Skeletal muscle tissue (tissue), 4 donors: ENCODE measurements around the gene INO80D. TPM values are rescaled to one million over a fixed set of nuclear protein-coding genes. Genes with fewer than 3 reads are reported as not detected.
"Not testable (repeated sequence)": the region's sequence is repeated elsewhere in the genome, so short reads cannot be mapped to it uniquely, and the experiment has no call there.

Experiments
- H3K27ac ChIP-seq: one replicate; pipeline ENCODE4 v1.7.0; 2013; ENCODE audit warnings: mild to moderate bottlenecking, low read depth, low read length, inconsistent platforms
- H3K27me3 ChIP-seq, 3 donors: one replicate each; pipeline ENCODE4 v1.7.0; 2013; ENCODE audit warnings: low read length in 3 of 3; ENCODE audit not compliant: control insufficient read depth in 3 of 3, insufficient read depth in 3 of 3
- H3K36me3 ChIP-seq, 3 donors: one replicate each; pipeline ENCODE4 v1.7.0; 2013; ENCODE audit warnings: low read length in 3 of 3; ENCODE audit not compliant: control insufficient read depth in 3 of 3, insufficient read depth in 3 of 3
- H3K4me1 ChIP-seq, 3 donors: one replicate each; pipeline ENCODE4 v1.7.0; 2013; ENCODE audit warnings: low read length in 3 of 3, mild to moderate bottlenecking in 3 of 3; ENCODE audit not compliant: control insufficient read depth in 3 of 3, insufficient read depth in 3 of 3
- H3K4me3 ChIP-seq, 3 donors: one replicate each; pipeline ENCODE4 v1.7.0; 2013; ENCODE audit warnings: low read length in 3 of 3
- H3K9ac ChIP-seq, 3 donors: one replicate each; pipeline ENCODE4 v1.7.0; 2013; ENCODE audit warnings: low read length in 3 of 3, mild to moderate bottlenecking in 3 of 3, moderate library complexity in 2 of 3, low read depth in 1 of 3
- H3K9me3 ChIP-seq, 3 donors: one replicate each; pipeline ENCODE4 v1.7.0; 2013; ENCODE audit warnings: low read length in 3 of 3; ENCODE audit not compliant: control insufficient read depth in 3 of 3
- total RNA-seq: library from RNA; depleted of rRNA; stranded (reverse); fragments of >200 nt; gene quantifications from one replicate; pipeline ENCODE4 v1.2.3, GENCODE V29; 2014
- donor health status: Osteomylitis.

The INO80D gene
- total RNA-seq, 1 donor from 2014 or later = 9.9 TPM

DNA sequence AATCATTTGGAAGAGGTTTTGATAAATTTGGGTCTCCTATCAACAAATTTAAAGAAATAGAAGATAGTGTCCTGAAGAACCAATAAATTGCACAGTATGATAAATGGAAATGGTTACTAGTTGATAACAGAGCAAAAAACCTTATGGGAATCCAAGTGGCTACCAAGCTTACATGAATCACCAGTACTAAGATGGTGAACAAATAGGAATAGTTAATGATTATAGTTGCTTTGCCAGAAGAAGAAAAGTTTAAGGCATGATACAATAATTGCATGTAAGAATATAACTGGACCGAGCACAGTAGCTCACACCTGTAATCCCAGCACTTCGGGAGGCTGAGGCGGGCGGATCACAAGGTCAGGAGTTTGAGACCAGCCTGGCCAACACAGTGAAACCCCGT lies 19.6 kb upstream of the INO80D start:
- no peaks in the 10 kb centered on the region for H3K4me1 ChIP-seq
- H3K36me3 ChIP-seq = peaks cover 0 to 3% (median 2%) of the 10 kb centered on the region in 3 donors
- H3K27me3 ChIP-seq = no peaks in the 10 kb centered on the region
- no peaks in the 10 kb centered on the region for H3K9me3 ChIP-seq
- H3K4me3 ChIP-seq = no peak overlapping the region
- H3K27ac ChIP-seq = no peak overlapping the region
- H3K9ac ChIP-seq = no peak overlapping the region

DNA sequence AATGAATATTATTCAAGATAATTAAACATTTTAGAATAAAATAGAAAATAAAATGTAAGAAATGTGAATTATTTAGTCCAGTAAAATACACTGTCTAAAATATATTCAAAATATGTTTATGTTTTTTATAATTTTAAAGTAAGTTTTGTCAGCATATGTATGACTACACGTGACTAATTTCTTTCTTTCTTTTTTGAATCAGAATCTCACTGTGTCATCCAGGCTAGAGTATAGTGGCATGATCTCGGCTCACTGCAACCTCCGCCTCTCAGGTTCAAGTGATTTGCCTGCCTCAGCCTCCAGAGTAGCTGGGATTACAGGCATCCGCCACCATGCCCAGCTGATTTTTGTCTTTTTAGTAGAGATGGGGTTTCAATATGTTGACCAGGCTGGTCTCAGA lies 19.1 kb upstream of the INO80D start:
- Histone ChIP-seq H3K9ac (no peak overlapping the region), H3K4me1 (no peaks in the 10 kb centered on the region), H3K27me3 (no peaks in the 10 kb centered on the region), H3K9me3 (no peaks in the 10 kb centered on the region), H3K27ac (no peak overlapping the region), H3K36me3 (peaks cover 0 to 3% (median 2%) of the 10 kb centered on the region in 3 donors), H3K4me3 (no peak overlapping the region)

DNA sequence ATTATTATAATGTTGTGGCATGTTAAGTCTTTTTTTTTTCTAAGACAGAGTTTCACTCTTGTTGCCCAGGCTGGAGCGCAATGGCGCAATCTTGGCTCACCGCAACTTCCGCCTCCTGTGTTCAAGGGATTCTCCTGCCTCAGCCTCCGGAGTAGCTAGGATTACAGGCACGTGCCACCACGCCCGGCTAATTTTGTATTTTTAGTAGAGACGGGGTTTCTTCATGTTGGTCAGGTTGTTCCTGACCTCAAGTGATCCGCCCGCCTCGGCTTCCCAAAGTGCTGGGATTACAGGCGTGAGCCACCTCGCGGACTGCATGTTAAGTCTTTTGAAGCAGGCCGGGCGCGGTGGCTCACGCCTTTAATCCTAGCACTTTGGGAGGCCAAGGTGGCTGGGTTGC lies 12.9 kb upstream of the INO80D start:
- H3K4me1 ChIP-seq, H3K27me3 ChIP-seq, H3K4me3 ChIP-seq, H3K27ac ChIP-seq, H3K36me3 ChIP-seq, H3K9me3 ChIP-seq, H3K9ac ChIP-seq: not testable (repeated sequence)

DNA sequence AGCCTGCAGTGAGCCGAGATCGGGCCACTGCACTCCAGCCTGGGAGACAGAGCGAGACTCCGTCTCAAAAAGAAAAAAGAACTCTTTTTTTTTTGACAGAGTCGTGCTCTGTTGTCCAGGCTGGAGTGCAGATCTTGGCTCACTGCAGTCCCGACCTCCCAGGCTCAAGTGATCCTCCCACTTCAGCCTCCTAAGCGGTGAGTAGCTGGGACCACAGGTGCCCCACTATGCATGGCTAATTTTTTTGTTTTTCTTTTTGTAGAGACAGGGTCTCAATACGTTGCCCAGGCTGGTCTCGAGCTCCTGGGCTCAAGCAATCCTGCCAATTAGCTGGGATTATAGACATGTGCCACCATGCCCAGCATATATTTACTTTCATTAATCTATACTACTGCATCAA lies 12.5 kb upstream of the INO80D start:
- H3K4me3 ChIP-seq = no peak overlapping the region
- no peaks in the 10 kb centered on the region for H3K36me3 ChIP-seq
- no peaks in the 10 kb centered on the region for H3K9me3 ChIP-seq
- no peaks in the 10 kb centered on the region for H3K27me3 ChIP-seq
- no peak overlapping the region for H3K27ac ChIP-seq
- H3K9ac ChIP-seq = no peak overlapping the region
- H3K4me1 ChIP-seq = no peaks in the 10 kb centered on the region

DNA sequence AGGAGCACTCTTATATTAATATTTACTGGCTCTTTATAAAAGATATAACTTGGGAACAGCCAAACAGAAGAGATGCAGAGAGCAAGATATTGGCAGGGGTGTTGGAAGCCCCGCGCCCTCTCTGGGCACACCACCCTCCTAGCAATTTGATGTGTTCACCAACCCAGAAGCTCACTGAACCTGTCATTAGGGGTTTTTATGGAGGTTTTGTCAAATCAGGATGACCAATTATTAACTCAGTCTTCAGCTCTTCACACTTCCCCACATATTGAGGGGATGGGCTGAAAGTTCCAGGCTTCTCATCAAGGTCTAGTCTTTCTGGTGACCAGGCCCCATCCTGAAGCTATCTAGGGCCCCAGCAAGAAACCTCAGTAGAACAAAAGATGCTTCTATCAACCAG lies 10.9 kb upstream of the INO80D start:
- Histone ChIP-seq H3K4me1 (no peaks in the 10 kb centered on the region), H3K27ac (no peak overlapping the region), H3K9ac (no peak overlapping the region), H3K36me3 (peaks cover 0 to 2% (median 0%) of the 10 kb centered on the region in 3 donors), H3K4me3 (no peak overlapping the region), H3K27me3 (no peaks in the 10 kb centered on the region), H3K9me3 (no peaks in the 10 kb centered on the region)

DNA sequence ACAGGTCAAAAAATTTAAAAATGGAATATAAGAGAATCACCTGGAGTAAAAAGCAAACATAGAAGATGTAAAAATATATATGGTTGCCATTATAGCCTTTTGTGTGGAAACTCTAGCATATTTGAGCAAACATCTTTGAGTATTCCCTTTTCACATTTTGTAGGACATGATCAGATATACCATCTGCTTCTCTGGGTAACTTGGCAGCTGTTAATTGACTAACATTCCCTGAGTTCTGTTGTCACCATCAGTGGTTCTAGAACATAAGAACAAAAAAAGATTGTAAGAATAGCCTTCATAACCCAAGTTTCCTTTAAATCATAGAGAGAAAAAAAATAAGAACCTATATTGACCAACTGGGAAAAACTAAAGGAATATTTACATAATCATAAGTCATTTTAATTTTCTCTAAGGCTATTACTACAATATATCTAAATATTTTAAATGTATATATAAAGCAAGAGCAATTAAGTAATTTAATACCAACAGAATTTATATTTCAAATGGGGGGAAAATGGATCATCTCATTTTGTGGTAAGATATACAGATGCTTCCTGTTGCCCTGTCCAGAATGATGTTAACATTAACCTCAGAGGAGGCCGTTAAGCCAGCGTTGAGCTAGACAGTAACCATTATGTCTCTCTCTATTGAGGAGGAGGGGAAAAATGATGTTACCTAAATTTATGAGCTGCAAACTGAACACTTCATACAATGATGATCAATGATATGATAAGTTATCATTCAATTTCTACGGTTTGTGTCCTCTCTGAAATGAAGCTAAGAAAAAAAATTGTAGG lies 9.8 kb upstream of the INO80D start:
- Histone ChIP-seq H3K4me3 (no peak overlapping the region), H3K9ac (no peak overlapping the region), H3K36me3 (peaks cover 0 to 2% (median 2%) of the 10 kb centered on the region in 3 donors), H3K27ac (no peak overlapping the region), H3K27me3 (no peaks in the 10 kb centered on the region), H3K9me3 (no peaks in the 10 kb centered on the region), H3K4me1 (no peaks in the 10 kb centered on the region)

DNA sequence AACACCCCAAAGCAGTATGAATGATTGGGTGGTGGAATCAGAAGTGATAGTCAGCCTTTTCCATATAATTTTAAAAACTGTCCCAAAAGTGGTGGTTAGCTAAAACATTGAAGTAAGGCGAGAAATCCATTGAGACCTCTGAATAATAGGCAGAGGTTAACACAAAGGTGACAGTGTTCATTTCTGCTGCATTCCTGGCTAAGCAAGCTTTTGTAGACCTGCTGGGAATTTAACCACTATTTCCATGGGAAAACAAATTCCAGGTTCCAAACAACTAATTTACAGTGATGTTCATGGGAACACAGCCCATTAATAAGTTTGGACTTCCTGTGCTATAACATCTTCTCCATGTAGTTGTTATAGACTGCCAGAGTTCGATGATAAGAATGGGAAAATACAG lies 6.3 kb upstream of the INO80D start:
- peaks cover 0 to 3% (median 0%) of the 10 kb centered on the region in 3 donors for H3K4me1 ChIP-seq
- no peak overlapping the region for H3K4me3 ChIP-seq
- H3K9me3 ChIP-seq = no peaks in the 10 kb centered on the region
- H3K27me3 ChIP-seq = no peaks in the 10 kb centered on the region
- peaks cover 0 to 4% (median 2%) of the 10 kb centered on the region in 3 donors for H3K36me3 ChIP-seq
- no peak overlapping the region for H3K27ac ChIP-seq
- H3K9ac ChIP-seq = no peak overlapping the region

DNA sequence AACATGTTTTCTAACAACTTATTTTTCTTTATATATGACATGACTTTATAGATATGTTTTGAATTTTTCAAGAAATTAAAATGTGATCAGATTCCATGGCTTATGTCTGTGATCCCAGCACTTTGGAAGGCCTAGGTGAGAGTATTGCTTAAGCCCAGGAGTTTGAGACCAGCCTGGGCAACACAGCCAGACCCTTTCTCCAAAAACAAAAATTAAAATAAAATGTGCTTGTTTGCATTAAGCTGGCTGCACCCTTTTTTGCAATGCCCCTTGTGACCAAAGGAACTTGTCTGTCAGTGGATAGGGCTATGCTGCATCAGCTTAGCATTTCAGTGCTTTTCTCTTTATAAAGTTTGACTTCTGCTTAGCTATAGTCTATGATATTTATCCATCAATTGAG lies 2.3 kb upstream of the INO80D start:
- Histone ChIP-seq H3K27me3 (no peaks in the 10 kb centered on the region), H3K9ac (no peak overlapping the region), H3K9me3 (no peaks in the 10 kb centered on the region), H3K36me3 (peaks cover 0 to 4% (median 2%) of the 10 kb centered on the region in 3 donors), H3K4me1 (peaks cover 8 to 15% (median 13%) of the 10 kb centered on the region in 3 donors), H3K4me3 (no peak overlapping the region), H3K27ac (no peak overlapping the region)

DNA sequence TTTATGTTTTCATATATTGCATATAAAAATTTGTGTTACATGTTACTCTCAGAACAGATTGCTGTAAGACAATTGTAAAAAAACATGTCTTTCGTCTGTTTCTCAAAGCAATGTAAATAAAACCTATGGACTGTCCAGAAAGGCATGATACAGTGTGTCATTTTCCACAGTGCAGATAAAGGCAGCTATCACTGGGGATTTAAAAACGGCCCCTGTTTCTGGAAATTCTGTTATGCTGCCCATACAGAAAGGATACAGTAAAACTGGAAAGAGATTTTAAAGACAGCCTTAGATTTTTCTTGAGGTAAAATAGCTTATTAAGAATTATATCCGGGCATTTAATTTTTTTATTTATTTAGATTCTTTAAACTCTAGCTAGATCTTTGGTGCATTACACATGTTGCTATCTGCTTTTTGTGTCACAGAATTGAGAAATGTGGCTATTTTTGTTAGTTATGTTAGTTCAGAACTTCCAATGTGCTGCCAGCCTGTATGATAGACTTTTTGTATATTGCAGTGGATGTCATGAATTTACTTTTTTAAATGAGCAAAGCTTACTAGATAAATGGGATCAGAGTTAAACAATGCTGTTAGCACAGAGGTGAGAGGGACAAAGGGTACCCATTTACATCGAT lies 859 bp upstream of the INO80D start:
- H3K9me3 ChIP-seq = no peaks in the 10 kb centered on the region
- H3K4me3 ChIP-seq = peak overlapping the region; percentile 79 to 90 (median 87)
- peak overlapping the region; percentile 96 for H3K27ac ChIP-seq
- peaks cover 8 to 16% (median 13%) of the 10 kb centered on the region in 3 donors for H3K4me1 ChIP-seq
- H3K9ac ChIP-seq = peak overlapping the region; percentile 97 to 99 (median 99)
- peaks cover 0 to 4% (median 0%) of the 10 kb centered on the region in 3 donors for H3K36me3 ChIP-seq
- no peaks in the 10 kb centered on the region for H3K27me3 ChIP-seq
